Measurements from ENCODE around the gene UQCC3.

GRCh38 chr11:62688491-62688890 is 17.0 kb downstream of the UQCC3 start:
- TF ChIP-seq TCF12 (IDR thresholded peaks at IDR 0.05; ENCODE audit: low read depth, low read length) = no peak
- TF ChIP-seq CHD4 (IDR thresholded peaks at IDR 0.05) = no peak
- no peak for TF ChIP-seq SPI1 (IDR thresholded peaks at IDR 0.05; ENCODE audit: borderline replicate concordance, insufficient read depth, low read depth, low read length)
- no peak for TF ChIP-seq SREBF1 (IDR thresholded peaks at IDR 0.05; ENCODE audit: low read length)
- no peak for TF ChIP-seq POLR2A (IDR thresholded peaks at IDR 0.05; ENCODE audit: low read depth, low read length)
- TF ChIP-seq EGR1 (IDR thresholded peaks at IDR 0.05; ENCODE audit: borderline replicate concordance in 1 of 2, low read depth in 2 of 2, low read length in 2 of 2) = no peak
- no peak for TF ChIP-seq MEF2A (IDR thresholded peaks at IDR 0.05; ENCODE audit: insufficient read depth, low read depth, low read length)
- no peak for TF ChIP-seq PML (IDR thresholded peaks at IDR 0.05; ENCODE audit: low read length)
- TF ChIP-seq MYC (IDR thresholded peaks at IDR 0.05; ENCODE audit: insufficient read depth, insufficient read length, insufficient replicate concordance, low read length, severe bottlenecking) = no peak
- TF ChIP-seq HDAC6 (IDR thresholded peaks at IDR 0.05; ENCODE audit: unreplicated experiment) = no peak
- TF ChIP-seq CTCF (IDR thresholded peaks at IDR 0.05 in 2 of 3, conservative IDR thresholded peaks at IDR 0.05 in 1 of 3; ENCODE audit: control insufficient read depth in 2 of 3, extremely low read depth in 1 of 3, insufficient read depth in 1 of 3, low read depth in 3 of 3, low read length in 3 of 3) = no peak
- TF ChIP-seq ZNF274 (IDR thresholded peaks at IDR 0.05; ENCODE audit: insufficient read depth, insufficient read length) = no peak
- no peak for TF ChIP-seq POLR2AphosphoS5 (IDR thresholded peaks at IDR 0.05; ENCODE audit: low read length)
- no peak for TF ChIP-seq HDAC2 (IDR thresholded peaks at IDR 0.05)
